NCI-H2029 (cell line): ENCODE measurements around the gene AAMP.

Source experiments
- DNase-seq: peaks from one replicate; lab custom pipeline; 2025; lab: John Stamatoyannopoulos, UW

The AAMP gene

GRCh38 chr2:218221000-218221399 lies 48.9 kb downstream of the AAMP start:
- no peak for DNase-seq

- DNase-seq = no peak
Observed at GRCh38 chr2:218219934-218220333, 50.0 kb downstream of the AAMP start.

DNA sequence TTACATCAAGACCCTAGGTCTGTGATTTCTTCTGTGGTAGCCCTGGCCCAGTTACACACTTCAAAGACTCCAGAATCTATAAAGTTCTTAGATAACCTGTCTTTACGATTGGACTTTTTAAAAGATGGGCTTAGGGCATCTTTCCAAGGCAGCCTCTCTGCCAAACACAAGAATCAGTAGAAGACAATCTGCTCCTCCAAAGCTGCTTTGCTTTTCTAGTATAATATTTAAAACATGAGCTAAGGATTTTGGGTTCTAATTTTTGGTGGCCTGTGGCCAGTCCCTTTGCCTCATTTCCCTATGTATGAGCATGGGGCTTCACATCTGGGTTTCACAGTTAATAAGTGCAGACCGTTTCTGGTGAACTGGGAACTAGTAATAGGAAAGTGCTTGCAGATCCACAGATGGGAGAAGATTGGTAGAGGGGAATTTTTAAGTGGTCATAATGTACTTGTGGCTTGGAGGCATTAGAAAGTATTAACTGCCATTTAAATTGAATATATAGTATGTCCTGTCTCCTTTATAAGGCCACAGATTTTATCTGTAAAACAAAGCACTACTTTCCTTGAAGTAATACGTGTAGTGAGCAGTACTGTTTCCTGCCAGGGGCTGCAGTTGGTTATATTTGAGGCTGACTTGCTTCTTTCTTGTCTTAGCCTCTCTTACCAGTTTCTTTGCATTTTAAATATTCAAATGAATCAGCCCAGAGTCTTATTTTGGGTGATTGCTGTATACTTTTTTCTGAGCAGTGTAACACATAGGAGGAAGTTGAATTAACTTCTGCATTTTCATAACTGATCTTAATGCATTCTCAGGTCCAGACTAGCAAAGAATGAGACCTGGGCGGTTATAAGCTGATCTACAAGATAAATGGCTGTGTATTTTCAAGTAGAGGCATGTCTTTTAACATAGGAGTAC lies 51.4 kb downstream of the AAMP start:
- DNase-seq = no peak

- DNase-seq = no peak
Observed at GRCh38 chr2:218217360-218218267, 52.3 kb downstream of the AAMP start.

- DNase-seq = peak; percentile 86
Observed at GRCh38 chr2:218216674-218217359, 53.1 kb downstream of the AAMP start, which contains the start of gene ARPC2. Gene ARPC2, plus strand, starts transcription at chr2:218217189. Its CDS starts 282 bp downstream, at chr2:218217471.

DNA sequence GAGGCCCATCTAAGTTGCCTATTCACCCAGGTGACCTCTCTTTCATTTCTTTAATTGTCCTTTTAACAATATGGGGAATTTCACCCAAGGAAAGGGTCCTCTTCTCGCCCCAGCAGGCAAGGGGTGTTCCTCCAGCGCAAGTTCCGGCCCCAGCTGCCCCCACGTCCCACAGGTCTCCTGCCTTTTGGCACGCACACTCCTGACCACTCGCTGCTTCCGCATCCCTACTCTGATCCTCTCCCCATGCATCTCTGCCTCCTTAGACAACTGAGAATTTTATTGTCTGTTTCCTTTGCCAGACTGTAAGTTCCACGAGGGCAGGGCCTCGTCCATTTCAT lies 53.6 kb downstream of the AAMP start:
- DNase-seq = no peak
